T-helper 2 cell (primary cell): ENCODE results near the gene ATP5F1E.
"Not testable (repeated sequence)": the region's sequence is repeated elsewhere in the genome, so short reads cannot be mapped to it uniquely, and the experiment has no call there.

Experiments used
- DNase-seq, 5 experiments: peaks; one replicate each; pipeline versions ENCODE4 v3.0.0 to v3.0.0-alpha.2; 2012 to 2022

The ATP5F1E gene

DNA sequence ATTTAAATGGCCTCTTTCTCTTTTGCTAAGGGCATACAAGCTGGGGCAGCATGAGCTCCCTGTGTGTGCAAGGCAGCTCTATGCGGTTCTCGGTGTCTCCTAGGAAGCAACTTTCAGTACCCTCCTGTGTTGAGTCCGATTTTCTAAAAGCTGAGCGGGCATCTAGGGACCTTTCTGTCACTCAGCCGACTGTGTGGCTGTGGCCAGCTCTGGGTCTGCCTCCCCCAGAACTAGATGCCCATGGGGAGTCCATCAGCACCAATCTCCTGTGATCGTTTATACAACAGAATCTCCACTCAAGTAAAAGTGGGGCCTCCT, 43.6 kb downstream of the ATP5F1E start:
- DNase-seq = no peak

DNA sequence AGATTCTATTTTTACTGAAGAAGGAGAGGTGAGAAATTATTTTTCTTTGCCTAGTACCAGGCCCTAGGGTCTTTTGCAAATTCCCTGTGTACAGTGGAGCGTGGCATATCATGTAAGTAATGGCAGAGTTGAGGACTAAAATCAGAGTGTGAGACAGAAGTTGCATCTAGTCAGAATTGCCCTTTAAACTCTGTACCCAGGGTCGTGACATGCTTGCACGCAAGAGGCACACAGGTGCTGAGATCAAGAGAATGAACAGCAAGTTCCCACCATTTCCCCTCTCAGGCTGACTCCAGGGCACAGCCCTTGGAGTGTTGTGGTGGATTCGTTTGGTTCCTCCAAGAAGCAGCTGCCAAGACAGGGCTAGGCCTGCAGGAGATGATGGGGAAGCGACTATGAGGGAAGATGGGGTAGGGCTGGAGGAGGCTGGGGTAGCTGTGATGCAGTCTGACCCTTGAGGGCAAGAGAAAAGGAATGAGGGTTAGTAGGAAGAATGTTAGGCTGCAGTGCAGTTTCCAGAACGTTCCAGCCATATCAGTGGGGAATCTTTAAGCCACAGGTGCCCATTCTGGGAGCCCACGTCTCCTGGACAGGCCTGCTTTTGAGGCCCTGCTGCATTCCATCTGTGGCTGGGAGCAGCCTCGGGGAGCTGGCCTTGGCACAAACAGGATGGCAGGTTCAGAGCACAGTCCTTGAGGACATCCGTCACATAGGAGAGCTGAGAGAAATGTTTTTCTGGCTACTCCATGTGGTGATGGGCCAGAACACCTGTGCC, 44.2 kb downstream of the ATP5F1E start:
- DNase-seq = no peak

DNA sequence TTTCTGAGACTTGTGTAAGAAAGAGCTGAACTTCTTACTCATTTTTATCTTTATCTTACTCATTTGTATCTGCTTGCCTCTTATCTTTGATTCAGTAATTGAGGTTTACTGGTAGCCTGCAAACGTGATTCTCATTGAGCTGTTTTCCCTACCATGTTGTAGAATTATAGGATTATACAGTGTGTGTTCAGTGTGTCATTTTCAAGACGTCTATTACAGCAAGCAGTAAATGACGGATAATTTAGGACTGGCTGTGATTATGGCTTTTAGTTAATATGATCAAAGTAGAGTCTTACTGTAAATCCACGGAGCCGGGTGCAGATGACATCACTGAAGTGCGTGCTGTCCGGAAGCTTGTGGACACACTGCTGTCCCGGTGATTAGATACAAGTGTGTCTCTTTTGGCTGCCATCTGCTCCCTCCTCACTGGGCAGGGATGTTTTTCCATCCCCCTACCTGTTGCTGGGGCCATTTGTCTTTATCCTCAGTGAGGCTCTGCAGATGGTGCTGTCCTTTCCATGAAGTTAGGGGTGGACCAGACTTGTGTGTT, 45.1 kb downstream of the ATP5F1E start:
- no peak for DNase-seq

DNA sequence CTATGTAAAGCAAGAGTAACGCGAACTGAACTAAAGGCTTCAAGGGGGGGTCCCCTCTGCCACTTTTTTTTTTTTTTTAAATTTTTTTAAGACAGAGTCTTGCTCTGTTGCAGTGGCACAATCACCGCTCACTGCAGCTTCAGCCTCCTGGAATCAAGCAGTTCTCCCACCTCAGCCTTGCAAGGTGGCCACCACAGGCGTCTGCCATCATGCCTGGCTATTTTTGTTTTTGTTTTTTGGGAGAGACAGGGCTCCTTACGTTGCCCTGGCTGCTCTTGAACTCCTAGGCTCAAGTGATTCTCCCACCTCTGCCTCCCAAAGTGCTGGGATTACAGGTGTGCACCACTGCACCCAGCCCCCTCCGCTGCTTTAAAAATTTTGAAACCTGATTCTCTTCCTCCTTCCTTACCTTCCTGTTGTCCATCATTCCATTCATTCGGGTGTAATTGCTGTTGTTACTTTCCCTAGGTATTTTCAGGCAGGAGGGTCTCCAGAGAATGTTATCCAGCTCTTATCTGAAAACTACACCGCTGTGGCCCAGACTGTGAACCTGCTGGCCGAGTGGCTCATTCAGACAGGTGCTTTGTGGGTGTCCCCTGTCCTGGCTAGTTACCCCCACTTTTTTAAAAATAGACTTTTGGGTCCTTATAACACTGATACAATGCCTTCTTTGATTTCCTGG, 45.7 kb downstream of the ATP5F1E start:
- peak in 1 of 5 experiments; percentile 63 for DNase-seq

DNA sequence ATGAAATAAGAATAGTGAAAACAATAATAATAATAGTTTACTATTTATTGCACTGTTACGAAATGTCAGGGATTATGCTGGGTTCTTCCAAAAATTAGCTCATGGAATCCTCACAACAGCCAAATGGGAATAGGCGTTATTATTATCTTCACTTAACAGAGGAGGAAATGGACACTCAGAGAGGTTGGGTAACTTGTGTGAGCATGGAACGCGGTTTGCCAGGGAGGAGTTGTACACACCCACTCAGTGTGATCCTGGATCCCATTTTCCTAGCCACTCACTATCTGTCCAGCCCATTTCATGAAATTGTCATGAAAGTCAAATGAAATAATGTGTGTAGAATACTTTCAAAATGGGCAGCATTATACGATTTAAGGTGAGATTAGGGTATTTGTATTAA, 46.5 kb downstream of the ATP5F1E start:
- no peak for DNase-seq

DNA sequence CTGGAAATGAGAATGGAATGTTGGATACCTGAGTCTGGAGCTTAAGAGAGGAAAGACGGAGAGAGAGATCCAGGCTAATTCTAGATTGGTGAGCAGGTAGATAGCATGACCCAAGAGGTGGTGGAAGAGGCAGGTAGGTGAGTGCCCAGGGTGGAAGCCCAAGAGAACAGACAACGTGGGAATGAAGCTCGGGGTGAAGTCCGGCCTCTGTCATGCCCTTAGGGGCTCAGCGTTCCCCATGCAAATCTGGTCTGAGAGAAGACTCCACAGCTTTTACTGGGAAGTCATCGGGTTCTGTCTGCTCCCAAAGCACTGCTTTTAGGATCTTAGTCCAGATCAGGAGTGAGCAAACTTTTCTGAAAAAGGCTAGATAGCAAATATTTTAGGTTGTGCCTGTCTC, 47.4 kb downstream of the ATP5F1E start:
- DNase-seq = no peak

DNA sequence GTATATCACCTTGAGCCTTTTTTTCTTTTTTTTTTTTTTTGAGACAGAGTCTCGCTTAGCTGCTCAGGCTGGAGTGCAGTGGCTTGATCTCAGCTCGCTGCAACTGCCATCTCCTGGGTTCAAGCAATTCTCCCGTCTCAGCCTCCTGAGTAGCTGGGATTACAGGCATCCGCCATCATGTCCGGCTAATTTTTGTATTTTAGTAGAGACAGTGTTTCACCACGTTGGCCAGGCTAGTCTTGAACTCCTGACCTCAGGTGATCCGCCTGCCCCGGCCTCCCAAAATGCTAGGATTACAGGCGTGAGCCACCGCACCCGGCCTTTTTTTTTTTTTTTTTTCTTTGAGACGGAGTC, 49.0 kb downstream of the ATP5F1E start:
- not testable (repeated sequence) for DNase-seq

DNA sequence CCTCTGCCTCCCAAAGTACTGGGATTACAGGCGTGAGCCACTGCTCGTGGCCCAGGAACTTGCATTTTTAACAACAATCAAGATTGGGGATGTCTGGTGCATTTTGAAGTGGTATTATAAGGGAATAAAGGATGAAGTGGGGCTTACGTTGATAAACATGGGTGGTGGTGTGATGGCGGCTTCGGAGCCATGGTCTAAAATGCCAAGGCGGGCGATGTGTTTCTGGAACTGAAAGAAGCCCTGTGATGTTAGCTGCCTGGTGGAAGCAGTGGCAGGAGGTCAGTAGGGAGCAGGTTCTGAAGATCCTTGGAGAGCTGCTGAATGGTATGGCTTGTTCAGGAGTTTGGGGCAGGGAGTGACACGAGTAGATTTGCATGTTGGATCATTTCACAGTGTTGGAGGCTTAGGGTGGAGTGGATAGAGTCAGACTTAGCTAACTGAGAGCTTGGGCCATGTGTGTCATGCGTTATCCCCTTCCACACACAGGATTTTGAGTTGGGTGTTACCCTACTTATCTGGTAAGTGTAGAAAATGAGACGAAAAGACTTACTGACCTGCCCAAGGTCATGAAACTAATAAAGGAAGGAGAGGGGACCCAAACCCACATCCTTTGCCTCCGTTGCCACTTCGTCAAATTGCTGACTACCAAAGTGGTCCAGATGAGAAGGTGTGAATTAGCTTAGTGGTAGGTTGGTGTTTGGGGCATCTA, 49.6 kb downstream of the ATP5F1E start:
- peak in 2 of 5 experiments; percentile 48 to 67 for DNase-seq

DNA sequence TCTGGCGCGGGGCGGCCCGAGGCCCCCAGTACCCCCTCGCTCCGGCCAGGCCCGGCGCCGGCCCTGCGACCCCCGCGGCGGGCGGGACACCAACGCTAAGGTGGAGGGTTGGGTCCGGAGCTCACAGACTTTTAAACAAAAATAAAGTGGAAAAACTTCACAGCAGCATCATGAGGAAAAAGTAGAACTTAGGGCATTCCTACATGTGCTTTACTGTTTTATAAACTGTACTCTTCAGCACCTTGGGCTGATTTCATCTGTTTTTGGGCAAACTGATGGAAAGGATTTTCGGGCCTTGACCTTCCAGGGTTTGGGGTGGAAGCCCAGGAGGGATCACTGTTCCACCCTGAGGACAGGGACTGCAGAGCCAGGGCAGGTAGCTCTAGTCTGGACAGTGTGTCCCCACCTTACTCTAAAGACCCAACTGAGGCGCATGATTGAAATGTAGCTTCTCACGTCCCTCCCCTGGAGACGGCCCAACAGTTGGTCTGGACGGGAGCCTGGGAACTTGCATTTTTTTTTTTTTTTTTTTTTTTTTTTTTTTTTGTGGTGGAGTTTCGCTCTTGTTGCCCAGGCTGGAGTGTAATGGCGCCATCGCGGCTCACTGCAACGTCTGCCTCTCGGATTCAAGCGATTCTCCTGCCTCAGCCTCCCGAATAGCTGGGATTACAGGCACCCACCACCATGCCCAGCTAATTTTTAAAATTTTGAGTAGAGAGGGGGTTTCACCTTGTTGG, 50.3 kb downstream of the ATP5F1E start:
- peak in 2 of 5 experiments; percentile 6 to 48 for DNase-seq

DNA sequence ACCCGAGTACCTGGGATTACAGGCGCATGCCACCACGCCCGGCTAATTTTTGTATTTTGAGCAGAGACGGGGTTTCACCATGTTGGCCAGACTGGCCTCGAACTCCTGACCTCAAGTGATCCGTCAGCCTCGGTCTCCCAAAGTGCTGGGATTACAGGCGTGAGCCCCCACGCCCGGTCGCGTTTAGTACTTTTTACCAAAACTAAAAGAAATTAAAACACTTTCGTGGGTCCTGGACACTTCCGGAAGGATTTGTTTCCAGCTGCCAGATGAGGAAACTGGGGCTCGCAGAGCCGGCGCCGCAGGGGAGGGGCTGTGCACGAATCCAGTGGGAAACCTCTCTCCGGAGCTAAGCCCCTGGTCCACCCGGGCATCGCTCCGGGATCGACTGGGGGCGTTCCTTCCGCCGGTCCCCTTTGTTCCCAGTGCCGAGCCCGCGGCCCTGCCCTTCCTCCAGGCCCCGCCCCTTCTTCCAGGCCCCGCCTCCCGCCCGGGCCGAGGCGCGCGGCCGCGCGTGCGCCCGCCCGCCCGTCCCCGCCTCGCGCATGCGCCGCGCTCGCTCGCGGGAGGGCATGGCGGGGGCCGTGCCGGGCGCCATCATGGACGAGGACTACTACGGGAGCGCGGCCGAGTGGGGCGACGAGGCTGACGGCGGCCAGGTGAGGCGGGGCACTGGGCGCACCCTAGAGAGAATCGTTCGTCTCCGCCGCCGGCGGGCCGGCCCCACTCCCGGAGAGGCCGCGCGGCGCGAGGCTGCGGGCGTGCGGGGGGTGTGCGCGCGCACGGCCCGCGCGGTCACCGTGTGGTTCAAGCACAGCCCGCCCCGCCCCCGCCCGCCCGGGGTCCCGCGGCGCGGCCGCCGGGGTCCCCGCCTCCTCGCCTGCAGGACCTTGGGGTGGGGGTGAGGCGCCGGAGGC, 51.2 kb downstream of the ATP5F1E start, which contains the start of gene NELFCD:
NELFCD (plus strand) TSS at position 546 of the 917 bp plus-strand sequence; CDS start at position 600, 54 bp downstream.
- DNase-seq = peak; percentile 78 to 89 (median 84)

DNA sequence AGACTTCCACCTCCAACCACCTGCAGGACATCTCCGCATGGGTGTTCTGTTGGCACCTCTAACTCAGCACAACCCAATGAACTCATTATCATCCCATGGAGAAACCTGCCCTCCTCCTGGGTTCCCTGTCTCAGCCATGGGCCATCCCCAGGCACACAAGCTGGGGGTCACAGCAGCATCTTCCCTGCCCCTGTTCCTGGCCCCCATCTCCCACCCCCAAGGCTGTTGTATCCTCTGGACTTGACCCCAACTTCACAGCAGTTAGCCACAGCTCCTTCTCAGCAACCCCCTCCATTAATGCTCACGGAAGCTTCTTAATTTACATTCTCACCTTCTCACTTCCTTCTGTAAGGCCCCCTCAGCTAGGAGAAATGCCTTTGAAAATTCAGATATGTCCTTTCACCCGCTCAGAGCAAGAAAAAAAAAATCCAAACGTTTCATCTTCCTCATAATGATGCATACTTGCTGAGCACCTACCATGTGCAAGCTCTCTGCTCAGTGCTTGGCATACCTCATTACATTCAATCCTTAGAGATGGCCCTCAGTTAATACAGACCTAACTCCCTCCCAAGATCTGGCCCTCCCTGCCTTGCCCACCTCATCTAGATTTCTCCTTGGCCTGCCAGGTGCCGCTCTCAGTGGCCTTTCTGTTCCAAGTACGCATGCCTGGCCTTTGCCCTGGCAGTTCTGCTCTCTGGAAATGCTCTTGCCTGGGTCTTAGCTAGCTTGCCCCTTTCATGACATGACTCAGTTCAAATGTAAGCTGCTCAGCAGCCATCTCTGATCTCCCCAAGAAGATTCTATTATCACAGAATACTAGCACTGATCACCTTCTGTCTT, 53.6 kb downstream of the ATP5F1E start:
- no peak for DNase-seq

DNA sequence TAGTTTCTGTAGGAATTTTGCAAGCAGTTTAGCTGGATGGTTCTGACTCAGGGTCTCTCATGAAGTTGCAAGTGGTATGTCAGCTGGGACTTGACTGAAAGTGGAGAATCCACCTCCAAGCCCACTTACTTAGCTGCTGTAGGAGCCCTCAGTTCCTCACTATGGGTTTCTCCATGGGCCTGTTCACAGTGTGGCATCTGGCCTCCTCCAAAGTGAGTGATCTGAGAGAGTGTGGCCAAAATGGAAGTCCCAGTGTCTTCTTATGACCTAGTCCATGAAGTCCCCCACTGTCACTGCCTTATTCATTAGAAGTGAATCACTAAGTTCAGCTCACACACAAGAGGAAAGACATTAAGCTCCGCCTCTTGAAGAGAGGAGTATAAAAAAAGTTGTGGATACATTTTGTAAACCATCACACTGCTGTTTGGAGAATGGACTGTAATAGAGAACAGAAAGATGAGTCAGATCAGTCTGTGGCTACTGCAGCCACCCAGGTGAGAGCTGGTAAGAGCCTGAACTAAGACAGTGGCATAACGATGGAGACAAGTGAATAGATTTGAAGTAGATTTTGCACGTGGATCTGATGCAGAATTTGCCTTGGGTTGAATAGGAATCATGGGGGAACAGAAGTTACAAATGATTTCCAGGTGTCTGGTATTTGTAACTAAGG, 55.9 kb downstream of the ATP5F1E start:
- DNase-seq = no peak
